Measurements from ENCODE around the gene HS3ST1.

GRCh38 chr4:11343536-11343935 is 85.2 kb downstream of the HS3ST1 start:
- TF ChIP-seq POLR2A (IDR thresholded peaks at IDR 0.05) (no peak), CTCF (IDR thresholded peaks at IDR 0.05) (no peak)
